GM18520 (cell line): ENCODE data around the gene SSBP2.
"Not testable (repeated sequence)": the region's sequence is repeated elsewhere in the genome, so short reads cannot be mapped to it uniquely, and the experiment has no call there.

Experiments
- ATAC-seq: cut with Tn5 transposase; IDR thresholded peaks from one replicate; pipeline ENCODE4 v1.9.1; 2021; ENCODE audit not compliant: unreplicated experiment

The SSBP2 gene

DNA sequence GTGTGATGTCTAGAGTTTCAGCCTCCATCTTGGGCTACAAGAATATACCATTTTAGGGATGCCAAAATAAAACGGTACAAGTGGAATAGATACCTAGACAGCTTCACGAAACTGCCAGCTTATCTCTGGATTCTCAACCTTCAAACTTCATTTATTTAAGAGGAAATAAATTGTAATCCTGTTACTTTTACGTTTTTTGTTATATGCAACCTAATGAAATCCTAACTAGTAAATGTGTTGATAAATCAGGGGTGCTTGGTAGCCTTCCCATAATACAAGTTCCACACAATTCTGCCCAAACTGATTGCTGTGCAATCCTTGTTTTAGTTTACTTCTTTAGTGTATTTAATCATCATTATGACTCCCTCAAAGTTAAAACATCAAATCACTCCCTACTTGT is 75.5 kb downstream of the SSBP2 start:
- ATAC-seq = no peak

DNA sequence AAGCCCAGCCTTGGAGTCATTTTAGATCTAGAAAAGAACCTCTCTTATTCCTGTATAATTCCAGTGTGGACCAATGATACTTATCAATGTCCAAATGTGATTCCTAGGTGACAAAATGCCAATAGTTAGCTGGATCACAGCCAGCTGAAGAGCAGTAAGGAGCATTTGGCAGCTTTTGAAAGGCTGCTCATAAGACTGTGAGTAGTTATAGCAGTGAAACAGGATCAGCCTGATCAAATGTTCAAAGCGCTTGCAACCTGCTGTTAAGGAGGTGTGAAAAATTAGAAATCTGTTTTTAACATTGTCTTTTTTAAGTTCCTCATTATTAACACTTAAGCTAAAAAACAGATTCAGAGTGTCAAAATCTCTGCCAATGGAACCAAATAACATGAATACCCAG is 85.1 kb downstream of the SSBP2 start:
- ATAC-seq = no peak

DNA sequence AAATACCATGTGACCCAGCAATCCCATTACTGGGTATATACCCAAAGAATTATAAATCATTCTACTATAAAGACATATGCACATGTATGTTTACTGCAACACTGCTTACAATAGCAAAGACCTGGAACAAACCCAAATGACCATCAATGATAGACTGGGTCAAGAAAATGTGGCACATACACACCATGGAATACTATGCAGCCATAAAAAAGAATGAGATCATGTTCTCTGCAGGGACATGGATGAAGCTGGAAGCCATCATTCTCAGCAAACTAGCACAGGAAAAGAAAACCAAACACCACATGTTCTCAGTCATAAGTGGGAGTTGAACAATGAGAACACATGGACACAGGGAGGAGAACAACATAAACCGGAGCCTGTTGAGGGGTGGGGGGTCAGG is 90.3 kb downstream of the SSBP2 start:
- not testable (repeated sequence) for ATAC-seq

DNA sequence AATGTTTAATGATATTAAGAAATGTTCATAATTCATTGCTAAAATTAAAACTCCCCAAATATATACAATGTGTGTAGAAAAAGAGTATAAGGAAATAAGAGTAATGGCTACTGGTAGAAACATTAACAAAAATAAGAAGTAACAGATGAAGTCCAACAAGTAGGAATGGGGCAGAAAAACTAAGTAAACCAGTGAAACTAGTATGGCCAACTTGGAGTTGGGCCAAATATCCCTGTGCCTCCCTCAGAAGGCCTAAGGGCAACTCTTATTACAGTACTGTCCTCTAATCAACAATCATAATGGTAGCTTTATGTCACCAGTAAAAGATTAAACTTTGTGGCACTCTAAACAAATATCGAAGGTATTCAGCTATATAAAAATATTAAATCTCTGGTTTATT is 93.5 kb downstream of the SSBP2 start:
- ATAC-seq = no peak

DNA sequence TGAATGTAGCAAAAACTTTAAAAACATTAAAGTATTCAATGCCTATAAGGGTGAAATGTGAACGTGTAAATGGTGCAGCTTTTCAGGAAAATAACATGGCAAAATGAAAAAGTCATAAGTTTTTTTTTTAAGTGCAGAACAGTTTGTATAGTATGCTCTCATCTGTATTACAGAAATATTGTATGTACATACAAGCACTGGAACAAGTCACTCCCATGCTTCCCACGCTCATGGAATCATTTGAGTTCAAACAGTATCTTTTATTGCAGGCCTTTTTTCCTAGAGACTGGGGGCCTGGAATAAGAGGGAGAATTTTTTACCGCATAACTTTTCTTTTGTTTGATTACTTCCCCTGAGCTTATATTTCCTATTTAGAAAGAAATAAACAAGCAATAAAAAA is 94.1 kb downstream of the SSBP2 start:
- ATAC-seq = no peak

DNA sequence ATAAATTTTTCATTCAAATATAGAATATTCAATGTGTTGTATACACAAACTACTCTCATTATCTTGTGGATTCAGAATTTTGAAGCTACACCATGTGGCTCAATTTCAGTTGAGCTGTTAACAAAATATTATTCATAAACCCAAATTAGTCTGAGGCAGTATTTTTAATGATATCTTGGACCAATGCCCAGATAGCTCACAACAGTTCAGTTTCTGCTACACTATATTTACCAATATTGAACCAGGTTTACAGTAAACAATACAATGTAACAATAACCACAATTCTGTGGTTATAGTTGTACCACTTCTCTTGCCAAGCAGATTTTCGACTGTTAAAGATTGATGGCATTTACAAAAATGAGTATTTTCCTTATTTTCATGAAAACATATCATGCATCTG is 99.9 kb downstream of the SSBP2 start:
- no peak for ATAC-seq

DNA sequence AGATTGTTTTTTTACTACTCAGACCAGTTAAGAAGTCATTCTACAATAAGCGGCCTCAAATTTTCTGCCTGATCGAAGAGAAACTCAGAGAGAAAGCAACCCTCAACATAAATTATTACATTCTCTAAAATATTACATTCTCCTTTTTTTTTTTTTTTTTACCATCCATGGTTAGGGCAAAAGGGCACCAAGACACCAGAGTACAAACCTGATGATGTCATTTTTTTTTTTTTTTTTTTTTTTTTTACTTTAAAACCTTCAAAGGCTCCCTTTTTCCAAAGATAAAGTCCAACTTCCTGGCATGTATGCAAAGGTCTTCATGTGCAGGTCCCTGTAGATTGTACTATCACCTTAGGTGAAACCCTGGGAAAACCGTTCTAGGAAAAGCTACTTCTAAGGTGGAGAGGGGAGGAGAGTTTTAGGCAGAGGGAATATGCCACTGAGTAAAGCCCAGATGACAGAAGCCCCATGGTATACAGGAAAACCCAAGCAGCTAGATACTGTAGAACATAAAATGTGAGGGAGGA is 104.4 kb downstream of the SSBP2 start:
- no peak for ATAC-seq

DNA sequence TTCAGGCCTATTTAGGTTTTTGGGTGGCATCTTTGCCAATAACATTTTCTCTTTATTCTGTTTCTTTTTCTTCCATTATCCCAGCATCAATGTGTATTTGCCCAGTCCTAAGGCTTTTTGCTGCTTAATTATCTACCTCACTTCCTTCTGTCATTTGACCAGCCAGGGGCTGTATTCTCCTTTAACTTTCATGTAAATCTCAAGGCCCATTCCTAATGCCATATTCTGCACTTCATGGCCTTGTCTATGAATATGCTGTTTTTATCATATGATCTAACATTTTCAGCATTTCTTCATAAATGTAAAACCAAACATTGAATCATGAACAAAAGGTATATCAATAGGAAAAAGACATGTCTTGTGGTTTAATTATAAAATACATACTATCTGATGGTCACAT is 108.7 kb downstream of the SSBP2 start:
- no peak for ATAC-seq

DNA sequence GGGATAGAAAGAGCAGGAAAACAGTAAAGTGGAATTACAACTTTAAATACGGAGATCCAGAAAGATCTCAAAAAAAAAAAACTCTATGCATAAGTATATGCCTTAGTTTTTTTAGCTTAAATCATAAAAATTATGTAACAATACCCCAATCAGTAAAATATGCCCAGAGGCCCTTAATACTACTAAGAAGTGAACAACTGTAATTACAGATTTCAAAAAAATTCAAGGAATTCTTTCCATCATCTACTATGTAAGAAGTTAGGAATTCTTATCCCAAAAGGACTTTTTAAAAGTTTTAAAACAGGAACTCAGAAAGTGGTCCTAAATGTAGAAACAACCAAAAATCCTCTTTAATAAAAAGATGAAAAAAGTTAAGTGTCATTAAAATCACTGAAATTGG is 111.3 kb downstream of the SSBP2 start:
- no peak for ATAC-seq

DNA sequence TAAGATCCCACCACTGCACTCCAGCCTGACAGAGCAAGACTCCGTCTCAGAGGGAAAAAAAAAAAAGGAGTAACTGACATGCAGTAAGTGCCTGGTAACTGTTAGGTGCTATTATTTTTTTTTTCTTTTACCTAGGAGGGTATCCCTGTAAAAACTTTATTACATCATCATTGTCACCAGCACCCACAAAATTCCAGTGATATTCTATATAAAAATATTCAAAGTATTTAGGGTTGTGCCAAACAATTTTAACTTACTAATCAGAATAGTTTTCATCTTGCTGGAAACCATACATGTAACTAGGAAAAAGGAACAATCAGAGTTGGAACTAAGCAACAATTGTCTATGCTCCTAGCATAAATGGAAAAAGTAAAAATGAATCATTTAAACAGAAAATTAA is 112.4 kb downstream of the SSBP2 start:
- no peak for ATAC-seq

DNA sequence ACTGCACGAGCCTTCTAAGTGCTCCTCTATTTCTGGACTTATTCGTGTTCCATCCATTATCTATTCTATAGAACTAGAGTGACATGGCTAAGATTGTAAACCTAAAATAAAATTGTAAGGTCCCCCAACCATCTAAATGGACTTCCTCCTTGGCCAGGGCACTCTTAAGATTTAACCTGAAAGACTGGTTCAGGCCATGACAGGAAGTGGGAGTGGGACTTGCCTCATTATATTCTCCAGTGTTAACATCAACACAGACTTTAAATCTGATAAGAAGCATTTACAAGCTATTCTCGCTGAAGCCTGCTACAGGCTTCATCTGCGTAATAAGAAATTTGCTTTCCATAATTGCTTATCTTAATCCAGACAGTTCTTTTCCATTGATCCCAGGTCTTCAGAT is 117.0 kb downstream of the SSBP2 start:
- ATAC-seq = no peak

DNA sequence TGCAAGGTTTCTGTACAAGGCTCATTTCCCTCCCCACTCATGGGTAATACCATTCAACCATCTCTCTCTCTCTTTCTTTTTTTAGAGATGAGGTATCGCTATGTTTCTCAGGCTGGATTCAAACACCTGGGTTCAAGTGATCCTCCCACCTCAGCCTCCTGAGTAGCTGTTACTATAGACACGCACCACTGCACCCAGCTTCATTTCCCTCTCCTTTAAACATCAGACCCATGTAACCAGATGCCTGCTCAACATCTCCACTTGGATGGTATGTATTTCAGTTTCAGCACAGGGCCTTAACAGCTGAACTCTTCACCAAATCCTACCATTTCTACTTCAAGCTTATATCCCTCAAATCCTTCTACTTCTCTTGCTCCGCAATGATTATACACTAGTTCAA is 117.4 kb downstream of the SSBP2 start:
- no peak for ATAC-seq

DNA sequence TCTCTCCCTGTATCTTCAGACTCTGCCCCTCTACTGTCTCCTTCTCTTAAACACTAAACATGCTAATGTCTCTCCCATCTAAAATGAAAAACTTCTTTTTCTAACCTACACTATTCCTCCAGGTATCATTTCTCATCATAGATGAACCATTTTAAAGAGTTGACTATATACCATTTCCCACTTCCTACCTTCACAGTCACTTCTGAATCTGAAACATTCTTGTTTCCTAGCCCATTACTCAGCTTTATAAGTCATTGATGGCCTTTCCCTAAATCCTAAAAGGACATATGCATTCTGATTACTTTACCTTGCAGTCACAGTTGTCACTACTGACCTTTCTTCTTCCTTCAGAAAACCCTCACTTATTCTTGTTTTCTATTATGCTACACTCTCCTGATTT is 118.2 kb downstream of the SSBP2 start:
- ATAC-seq = no peak

DNA sequence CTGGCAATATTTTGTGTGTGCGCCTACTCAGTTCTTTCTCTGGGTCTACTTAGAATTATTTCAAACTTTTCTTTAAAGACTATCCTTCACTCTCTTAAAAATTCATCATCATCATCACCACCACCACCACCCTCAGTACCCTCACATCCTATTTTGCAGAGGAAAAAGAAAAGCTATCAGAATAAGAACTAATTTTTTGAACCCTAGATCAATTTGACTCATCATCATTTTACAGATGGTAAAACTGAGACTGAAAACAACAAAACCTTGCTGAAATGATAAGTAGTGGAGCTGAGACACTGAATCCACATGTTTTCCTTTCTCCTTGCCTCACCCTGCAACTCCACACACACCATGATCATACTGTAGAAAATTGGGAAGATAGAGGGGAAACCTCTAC is 119.3 kb downstream of the SSBP2 start:
- no peak for ATAC-seq

DNA sequence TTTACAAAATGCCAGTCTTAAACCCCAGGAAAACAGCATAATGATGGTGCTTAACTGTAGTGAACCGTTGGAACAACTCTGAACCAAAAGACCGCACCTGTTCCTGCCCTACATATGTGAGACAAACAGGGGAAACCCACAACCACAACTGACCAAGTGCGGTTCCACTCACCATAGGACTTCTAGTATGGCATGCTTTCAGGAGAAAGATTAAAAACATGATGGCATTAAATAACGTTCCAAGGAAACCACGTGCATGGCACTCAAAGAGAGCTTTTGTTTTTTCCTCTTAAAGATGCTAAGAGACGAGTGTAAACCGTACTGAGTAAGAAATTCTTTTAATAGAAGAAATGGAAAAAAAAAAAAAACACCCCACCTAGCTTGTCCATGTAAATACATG is 119.8 kb downstream of the SSBP2 start:
- peak; percentile 68 for ATAC-seq

DNA sequence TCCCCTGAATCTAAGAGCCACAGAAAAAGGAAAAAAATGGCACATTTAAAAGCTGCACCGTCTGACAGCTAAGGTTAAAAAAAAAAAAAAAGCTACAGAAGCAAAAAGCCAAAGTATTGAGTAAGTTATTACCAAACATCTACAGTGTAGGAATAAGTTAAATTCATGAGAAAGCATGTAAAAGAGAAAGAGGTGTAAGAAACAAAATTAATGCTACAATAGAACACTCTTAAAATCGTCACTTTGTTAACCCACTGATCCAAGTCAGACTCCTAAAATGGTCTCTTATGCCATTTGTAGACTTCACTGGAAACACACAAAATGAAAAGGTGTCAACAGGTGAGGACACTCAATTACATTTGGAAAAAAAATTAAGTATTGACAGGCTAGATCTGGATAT is 120.2 kb downstream of the SSBP2 start:
- no peak for ATAC-seq

DNA sequence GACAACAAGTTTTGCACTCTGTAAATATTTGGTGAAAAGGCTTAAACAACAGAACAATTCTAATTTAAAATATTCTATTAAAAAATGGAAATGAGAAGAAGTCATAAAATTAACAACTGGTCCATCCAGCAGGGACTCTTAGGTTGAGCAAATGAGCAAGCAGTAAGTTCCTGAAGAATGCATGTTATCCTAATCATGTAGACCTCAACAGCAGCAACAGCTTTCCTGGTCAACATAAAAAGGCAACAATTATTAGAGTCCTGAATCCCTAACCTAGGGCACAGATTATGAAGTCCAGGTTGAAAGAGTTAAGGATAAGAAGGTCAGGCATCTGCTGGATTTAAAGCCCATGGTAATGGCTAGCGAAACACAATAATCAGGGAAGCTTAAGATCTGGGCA is 120.9 kb downstream of the SSBP2 start:
- no peak for ATAC-seq

DNA sequence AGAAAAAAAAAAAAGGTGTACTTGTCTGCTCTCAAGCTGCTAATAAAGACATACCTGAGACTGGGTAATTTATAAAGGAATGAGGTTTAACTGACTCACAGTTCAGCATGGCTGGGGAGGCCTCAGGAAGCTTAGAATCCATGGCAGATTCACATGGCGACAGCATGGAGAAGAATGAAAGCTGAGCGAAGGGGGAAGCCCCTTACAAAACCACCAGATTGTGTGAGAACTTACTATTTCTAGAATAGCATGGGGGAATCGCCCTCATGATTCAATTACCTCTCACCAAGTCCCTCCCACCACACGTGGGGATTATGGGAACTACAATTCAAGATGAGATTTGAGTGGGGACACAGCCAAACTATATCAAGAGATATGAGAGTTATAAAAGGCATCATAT is 122.8 kb downstream of the SSBP2 start:
- ATAC-seq = not testable (repeated sequence)

DNA sequence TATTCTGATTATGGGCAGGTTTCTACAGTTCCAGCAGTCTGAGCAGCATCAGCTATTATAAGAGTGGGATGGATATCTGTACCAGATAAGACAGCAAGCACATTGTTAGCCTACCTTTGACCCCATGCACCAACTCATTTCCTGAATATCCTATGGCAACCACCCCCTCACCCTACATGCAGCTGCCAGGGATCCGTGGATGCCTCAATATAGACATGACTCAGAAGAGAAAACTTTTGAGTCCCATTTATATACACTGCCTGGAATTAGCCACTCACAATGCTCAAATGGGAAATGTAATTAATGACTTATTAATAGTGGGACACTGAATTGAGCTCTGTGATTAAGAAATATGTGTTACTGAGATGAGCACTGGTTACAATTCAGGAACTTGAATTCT is 124.4 kb downstream of the SSBP2 start:
- no peak for ATAC-seq

DNA sequence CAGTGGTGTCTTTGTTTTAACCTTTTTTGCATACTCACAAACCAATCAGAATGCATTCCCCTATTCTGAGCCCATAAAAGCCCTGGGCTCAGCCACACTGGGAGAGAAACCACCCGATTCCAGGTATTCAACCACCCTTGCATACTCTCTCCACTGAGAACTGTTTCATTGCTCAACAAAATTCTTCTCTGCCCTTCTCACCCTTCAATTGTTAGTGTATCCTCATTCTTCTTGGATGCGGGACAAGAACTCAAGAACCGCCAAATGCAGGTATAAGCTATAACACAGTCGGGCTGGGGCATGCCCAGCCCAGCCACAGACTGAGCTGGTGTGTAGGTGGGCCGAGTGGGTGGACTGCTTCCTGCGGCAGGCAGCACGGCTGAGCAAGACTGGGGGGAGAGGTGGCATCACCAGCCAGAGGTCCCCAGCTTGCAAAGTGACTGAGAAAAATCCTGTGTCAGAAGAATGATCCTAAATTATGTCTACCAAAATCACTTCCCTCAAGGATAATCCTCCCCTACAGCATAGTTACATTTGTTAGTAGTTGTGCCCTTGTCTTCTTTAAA is 141.0 kb downstream of the SSBP2 start:
- no peak for ATAC-seq

DNA sequence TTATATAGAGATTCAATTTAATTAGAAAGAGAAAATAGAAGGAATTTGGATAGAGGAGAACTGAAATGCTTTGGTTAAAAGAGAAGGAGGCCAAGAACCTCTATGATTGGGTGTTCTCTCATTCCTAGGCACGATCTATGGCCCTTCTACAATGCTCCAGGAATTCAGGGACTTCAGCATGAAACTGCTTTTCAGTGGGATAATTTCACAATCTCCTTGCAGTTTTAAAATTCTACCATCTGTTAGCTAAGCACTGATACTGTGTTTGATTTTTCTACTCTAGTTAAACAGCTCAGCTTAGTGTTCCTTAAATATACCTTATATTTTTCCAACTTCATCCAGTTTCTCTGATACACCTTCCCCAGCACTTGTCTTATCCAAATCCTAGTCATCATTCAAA is 141.9 kb downstream of the SSBP2 start:
- no peak for ATAC-seq

DNA sequence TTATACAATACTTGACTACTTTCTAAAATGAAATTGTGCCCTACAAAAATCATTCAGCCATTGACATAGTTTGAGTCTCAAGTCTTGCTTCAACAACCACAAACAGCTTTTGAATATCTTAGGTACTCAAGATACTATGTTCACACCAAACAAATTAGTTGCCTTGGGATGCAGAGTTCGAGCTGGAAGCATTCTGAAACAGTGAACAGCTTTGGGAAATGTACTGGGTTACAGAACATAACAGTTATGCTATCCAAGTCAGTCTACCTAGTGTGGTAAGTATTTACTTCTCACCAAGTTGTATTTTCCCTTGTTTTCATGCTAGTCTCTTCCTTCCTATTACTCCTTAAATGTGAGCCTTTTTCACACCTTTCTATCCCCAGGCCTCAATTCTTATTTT is 143.2 kb downstream of the SSBP2 start:
- no peak for ATAC-seq

DNA sequence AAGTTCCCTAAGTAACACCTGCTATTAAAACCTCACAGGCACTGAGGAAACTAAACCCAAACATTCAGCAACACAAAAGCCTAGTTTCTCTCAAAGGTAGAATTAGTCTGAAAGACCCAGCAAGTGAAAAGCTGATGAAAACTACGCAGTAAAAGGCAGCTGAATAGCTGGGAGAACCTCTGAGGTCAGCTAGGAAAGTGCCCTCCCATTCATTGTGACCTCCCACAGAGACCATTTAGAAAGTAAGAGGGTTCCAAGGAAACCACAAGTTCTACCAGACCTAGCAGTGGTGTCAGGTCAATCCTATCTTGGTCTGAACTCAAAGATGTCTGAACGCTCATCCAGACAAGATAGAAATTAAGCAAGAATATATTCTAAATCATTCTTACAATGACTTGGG is 144.7 kb downstream of the SSBP2 start:
- no peak for ATAC-seq

DNA sequence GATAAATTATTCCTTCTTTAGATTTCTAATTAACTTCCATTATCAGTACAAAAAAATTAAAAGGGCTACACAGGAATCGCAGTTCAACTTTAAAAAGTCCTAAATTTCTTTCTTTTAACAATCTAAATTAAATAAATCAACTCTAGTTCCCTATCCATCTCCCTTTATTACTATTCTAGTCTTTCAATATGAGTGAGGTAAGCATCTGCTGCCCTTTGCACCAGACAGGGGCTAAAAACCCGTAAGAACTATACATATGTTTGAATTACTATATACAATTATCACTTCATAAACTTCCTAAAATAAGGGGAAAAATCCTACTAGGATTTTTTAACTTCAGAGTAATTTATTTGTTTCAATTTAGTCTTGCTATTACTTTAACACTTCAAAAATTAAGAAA is 145.6 kb downstream of the SSBP2 start:
- ATAC-seq = no peak
